ENCODE results near the gene TMEM217. TPM values are rescaled to one million over a fixed set of nuclear protein-coding genes. Genes with fewer than 3 reads are reported as not detected.

TMEM217 gene
- polyA plus RNA-seq, 3 donors = 0.09 to 0.29 TPM; not detected in 1

DNA sequence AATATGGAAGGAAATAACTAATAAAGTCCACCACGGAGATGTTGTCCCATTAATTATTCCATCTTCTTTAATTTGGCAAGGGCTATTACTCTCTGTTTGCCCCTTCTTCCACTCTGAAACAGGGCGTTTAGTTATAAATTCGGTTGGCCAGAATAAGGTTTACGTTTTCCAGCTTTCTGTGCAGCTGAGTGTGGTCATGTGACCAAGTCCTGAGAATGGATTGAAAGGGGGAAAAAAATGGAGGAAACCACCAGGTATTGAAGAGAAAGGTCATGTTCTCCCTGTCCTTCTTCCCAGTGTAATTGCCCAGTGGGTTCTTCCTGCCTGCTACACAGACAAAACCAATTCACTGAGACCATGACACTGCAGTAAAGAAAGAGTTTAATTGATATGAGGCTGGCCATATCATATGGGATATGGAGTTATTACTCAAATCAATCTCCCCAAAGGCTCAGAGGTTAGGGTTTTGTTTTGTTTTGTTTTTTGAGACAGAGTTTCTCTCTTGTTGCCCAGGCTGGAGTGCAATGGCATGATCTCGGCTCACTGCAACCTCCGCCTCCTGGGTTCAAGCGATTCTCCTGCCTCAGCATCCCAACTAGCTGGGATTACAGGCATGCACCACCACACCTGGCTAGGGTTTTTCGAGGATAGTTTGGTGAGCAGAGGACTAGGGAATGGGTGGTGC is 14.7 kb downstream of the TMEM217 start:
- H3K4me3 ChIP-seq (replicated peaks in 1 of 3; ENCODE audit: low read depth in 2 of 3, low read length in 3 of 3) = no peak overlapping the region
- H3K9ac ChIP-seq (ENCODE audit: insufficient read depth, low read length, poor library complexity, severe bottlenecking) = no peak overlapping the region
- H3K27ac Mint-ChIP-seq = peak overlapping the region in 1 of 7 donors; percentile 18
- H3K36me3 Mint-ChIP-seq = peaks cover 0 to 4% of the 10 kb centered on the region in 2 donors
- H3K4me2 ChIP-seq (replicated peaks; ENCODE audit: extremely low read depth, low read length, poor library complexity, severe bottlenecking) = no peak overlapping the region
- no peaks in the 10 kb centered on the region for H3K79me2 ChIP-seq (ENCODE audit: insufficient read depth, low read length)
- no peaks in the 10 kb centered on the region for H4K20me1 ChIP-seq (ENCODE audit: insufficient read depth, low read length)
- 100% methylated on average over 1 of the region's 8 CpGs for WGBS (ENCODE audit: insufficient coverage)
- no peak overlapping the region for H2AFZ ChIP-seq (ENCODE audit: insufficient read depth, low read depth, low read length, poor library complexity, severe bottlenecking)
- no peak overlapping the region for H3K4me3 Mint-ChIP-seq
- no peak for DNase-seq
- peaks cover 27% of the 10 kb centered on the region for H3K4me1 Mint-ChIP-seq
- peaks cover 0 to 4% (median 0%) of the 10 kb centered on the region in 7 donors for H3K9me3 Mint-ChIP-seq
- TF ChIP-seq, protein P1, sequence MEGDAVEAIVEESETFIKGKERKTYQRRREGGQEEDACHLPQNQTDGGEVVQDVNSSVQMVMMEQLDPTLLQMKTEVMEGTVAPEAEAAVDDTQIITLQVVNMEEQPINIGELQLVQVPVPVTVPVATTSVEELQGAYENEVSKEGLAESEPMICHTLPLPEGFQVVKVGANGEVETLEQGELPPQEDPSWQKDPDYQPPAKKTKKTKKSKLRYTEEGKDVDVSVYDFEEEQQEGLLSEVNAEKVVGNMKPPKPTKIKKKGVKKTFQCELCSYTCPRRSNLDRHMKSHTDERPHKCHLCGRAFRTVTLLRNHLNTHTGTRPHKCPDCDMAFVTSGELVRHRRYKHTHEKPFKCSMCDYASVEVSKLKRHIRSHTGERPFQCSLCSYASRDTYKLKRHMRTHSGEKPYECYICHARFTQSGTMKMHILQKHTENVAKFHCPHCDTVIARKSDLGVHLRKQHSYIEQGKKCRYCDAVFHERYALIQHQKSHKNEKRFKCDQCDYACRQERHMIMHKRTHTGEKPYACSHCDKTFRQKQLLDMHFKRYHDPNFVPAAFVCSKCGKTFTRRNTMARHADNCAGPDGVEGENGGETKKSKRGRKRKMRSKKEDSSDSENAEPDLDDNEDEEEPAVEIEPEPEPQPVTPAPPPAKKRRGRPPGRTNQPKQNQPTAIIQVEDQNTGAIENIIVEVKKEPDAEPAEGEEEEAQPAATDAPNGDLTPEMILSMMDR (IDR thresholded peaks at IDR 0.05) = no peak
- peaks cover 0 to 2% (median 0%) of the 10 kb centered on the region in 3 donors for H3K27me3 Mint-ChIP-seq (ENCODE audit: low read depth in 3 of 3)
- no peak overlapping the region for H3K27ac ChIP-seq (ENCODE audit: low read depth in 1 of 2, low read length in 2 of 2)
- no peaks in the 10 kb centered on the region for H3K36me3 ChIP-seq (replicated peaks in 1 of 2; ENCODE audit: control insufficient read depth in 1 of 2, insufficient read depth in 2 of 2, low read length in 2 of 2)
- peaks cover 23 to 29% of the 10 kb centered on the region in 2 donors for H3K4me1 ChIP-seq (ENCODE audit: control insufficient read depth in 1 of 2, insufficient read depth in 2 of 2, low read length in 2 of 2)
- H3K27me3 ChIP-seq (ENCODE audit: control insufficient read depth in 2 of 2, insufficient read depth in 2 of 2, low read length in 2 of 2) = no peaks in the 10 kb centered on the region
- intact Hi-C loops (cut with micrococcal nuclease) = loop anchor here in 1 of 2 donors (5.0 kb wide), 1 partner anchor 281 kb away; no protein-coding TSS in a partner anchor
- H3K9me3 ChIP-seq (replicated peaks in 1 of 2; ENCODE audit: control insufficient read depth in 1 of 2, insufficient read depth in 1 of 2, low read length in 2 of 2) = no peaks in the 10 kb centered on the region

- Histone ChIP-seq H3K79me2 (ENCODE audit: insufficient read depth, low read length) (no peaks in the 10 kb centered on the region), H3K4me3 (replicated peaks in 1 of 3; ENCODE audit: low read depth in 2 of 3, low read length in 3 of 3) (no peak overlapping the region), H3K9me3 (replicated peaks in 1 of 2; ENCODE audit: control insufficient read depth in 1 of 2, insufficient read depth in 1 of 2, low read length in 2 of 2) (no peaks in the 10 kb centered on the region), H3K4me2 (replicated peaks; ENCODE audit: extremely low read depth, low read length, poor library complexity, severe bottlenecking) (no peak overlapping the region), H3K4me1 (ENCODE audit: control insufficient read depth in 1 of 2, insufficient read depth in 2 of 2, low read length in 2 of 2) (peaks cover 24 to 30% of the 10 kb centered on the region in 2 donors), H4K20me1 (ENCODE audit: insufficient read depth, low read length) (no peaks in the 10 kb centered on the region), H2AFZ (ENCODE audit: insufficient read depth, low read depth, low read length, poor library complexity, severe bottlenecking) (no peak overlapping the region), H3K36me3 (replicated peaks in 1 of 2; ENCODE audit: control insufficient read depth in 1 of 2, insufficient read depth in 2 of 2, low read length in 2 of 2) (no peaks in the 10 kb centered on the region), H3K27ac (ENCODE audit: low read depth in 1 of 2, low read length in 2 of 2) (no peak overlapping the region), H3K27me3 (ENCODE audit: control insufficient read depth in 2 of 2, insufficient read depth in 2 of 2, low read length in 2 of 2) (no peaks in the 10 kb centered on the region), H3K9ac (ENCODE audit: insufficient read depth, low read length, poor library complexity, severe bottlenecking) (no peak overlapping the region)
- H3K36me3 Mint-ChIP-seq = peaks cover 0 to 4% of the 10 kb centered on the region in 2 donors
- H3K27ac Mint-ChIP-seq = peak overlapping the region in 3 of 7 donors; percentile 15 to 64 (median 55)
- TF ChIP-seq, protein P1 (IDR thresholded peaks at IDR 0.05) = no peak
- peaks cover 0 to 4% (median 0%) of the 10 kb centered on the region in 7 donors for H3K9me3 Mint-ChIP-seq
- peaks cover 0 to 2% (median 0%) of the 10 kb centered on the region in 3 donors for H3K27me3 Mint-ChIP-seq (ENCODE audit: low read depth in 3 of 3)
- no CpG with 5 or more reads among the region's 1 CpG for WGBS (ENCODE audit: insufficient coverage)
- H3K4me1 Mint-ChIP-seq = peaks cover 28% of the 10 kb centered on the region
- intact Hi-C loops (cut with micrococcal nuclease) = loop anchor here in 1 of 2 donors (5.0 kb wide), 1 partner anchor 280 kb away; no protein-coding TSS in a partner anchor
- peak in 1 of 3 donors; percentile 60 for DNase-seq
- no peak overlapping the region for H3K4me3 Mint-ChIP-seq
Measured at GRCh38 chr6:37242429-37243052, 15.4 kb downstream of the TMEM217 start.

Measured in CD14-positive monocyte (primary cell).